Astrocyte of the cerebellum (primary cell): ENCODE results near the gene MINK1.

Source experiments
- DNase-seq: peaks from one replicate; pipeline ENCODE4 v3.0.0-alpha.2; 2011; ENCODE audit warnings: low read depth
- H3K4me3 ChIP-seq: 2 replicates; pipeline ENCODE4 v1.5.1; 2011; ENCODE audit warnings: mild to moderate bottlenecking, low read depth, low read length, moderate library complexity
- CTCF ChIP-seq: IDR thresholded peaks from 2 replicates; pipeline ENCODE4 v1.5.1; 2012; ENCODE audit warnings: low read length, low read depth, moderate library complexity, mild to moderate bottlenecking; ENCODE audit errors: missing control alignments
- in situ Hi-C: cut with HindIII; loops from 2 replicates; pipeline ENCODE4 v1.10.0; 2017; ENCODE audit warnings: low sequenced_read_pairs

Gene MINK1

GRCh38 chr17:4892499-4893221 is 59.5 kb downstream of the MINK1 start:
- TF ChIP-seq CTCF = no peak
- no peak for DNase-seq
- no peak overlapping the region for H3K4me3 ChIP-seq
- in situ Hi-C loops = no loop called here

GRCh38 chr17:4893272-4893671 is 60.1 kb downstream of the MINK1 start:
- H3K4me3 ChIP-seq = no peak overlapping the region
- in situ Hi-C loops = no loop called here
- no peak for TF ChIP-seq CTCF
- no peak for DNase-seq

GRCh38 chr17:4893721-4894560 is 60.8 kb downstream of the MINK1 start:
- no peak for TF ChIP-seq CTCF
- H3K4me3 ChIP-seq = no peak overlapping the region
- in situ Hi-C loops = no loop called here
- no peak for DNase-seq

- in situ Hi-C loops = no loop called here
- H3K4me3 ChIP-seq = no peak overlapping the region
- TF ChIP-seq CTCF = no peak
- no peak for DNase-seq
Observed at GRCh38 chr17:4895121-4895520, 62.0 kb downstream of the MINK1 start.

- in situ Hi-C loops = no loop called here
Observed at GRCh38 chr17:4895657-4896331, 62.7 kb downstream of the MINK1 start.

More at GRCh38 chr17:4895657-4896331, 62.7 kb downstream of the MINK1 start:
- no peak overlapping the region for H3K4me3 ChIP-seq
- peak; percentile 17 for TF ChIP-seq CTCF
- DNase-seq = no peak
